NT2/D1 (cell line): ENCODE measurements around the gene TFF1.

Experiments used
- DNase-seq: peaks from one replicate; pipeline ENCODE4 v3.0.0-alpha.2; 2011; ENCODE audit warnings: low read depth, low spot score
- H3K27me3 ChIP-seq: 2 replicates; pipeline ENCODE4 v1.6.0; 2011; ENCODE audit warnings: mild to moderate bottlenecking; ENCODE audit not compliant: insufficient read length, insufficient read depth
- H3K36me3 ChIP-seq: 2 replicates; pipeline ENCODE4 v1.6.1; 2011; ENCODE audit warnings: mild to moderate bottlenecking, low read length, mixed read lengths; ENCODE audit not compliant: insufficient read depth, insufficient read length
- H3K4me1 ChIP-seq: 2 replicates; pipeline ENCODE4 v1.5.1; 2011; ENCODE audit not compliant: insufficient read depth, insufficient read length
- H3K4me3 ChIP-seq: 2 replicates; pipeline ENCODE4 v1.5.1; 2011; ENCODE audit warnings: low read depth; ENCODE audit not compliant: insufficient read length
- H3K9ac ChIP-seq: 2 replicates; pipeline ENCODE4 v1.6.0; 2011; ENCODE audit warnings: low read depth; ENCODE audit not compliant: insufficient read length
- H3K9me3 ChIP-seq: 2 replicates; pipeline ENCODE4 v1.5.1; 2011; ENCODE audit warnings: mild to moderate bottlenecking, low read length; ENCODE audit not compliant: insufficient read depth
- SUZ12 ChIP-seq: IDR thresholded peaks from 2 replicates; pipeline ENCODE4 v1.6.1; 2011; ENCODE audit not compliant: insufficient read length, insufficient read depth; ENCODE audit errors: extremely low read depth
- YY1 ChIP-seq: IDR thresholded peaks from 2 replicates; pipeline ENCODE4 v1.6.1; 2011; ENCODE audit not compliant: insufficient read length, insufficient read depth
- ZNF274 ChIP-seq: IDR thresholded peaks from 2 replicates; pipeline ENCODE4 v1.6.1; 2011; ENCODE audit warnings: mild to moderate bottlenecking, low read depth, low read length

TFF1 gene

GRCh38 chr21:42314616-42315295 lies 51.6 kb downstream of the TFF1 start:
- Histone ChIP-seq H3K36me3 (no peaks in the 10 kb centered on the region), H3K4me3 (no peak overlapping the region), H3K27me3 (peaks cover 3% of the 10 kb centered on the region), H3K9ac (peak overlapping the region; percentile 25), H3K9me3 (no peaks in the 10 kb centered on the region), H3K4me1 (peaks cover 64% of the 10 kb centered on the region)
- TF ChIP-seq YY1 (no peak), SUZ12 (no peak), ZNF274 (no peak)
- no peak for DNase-seq

GRCh38 chr21:42313501-42313969 lies 52.8 kb downstream of the TFF1 start:
- peak; percentile 75 for DNase-seq
- no peak overlapping the region for H3K4me3 ChIP-seq
- no peaks in the 10 kb centered on the region for H3K9me3 ChIP-seq
- TF ChIP-seq ZNF274 (no peak), SUZ12 (no peak), YY1 (no peak)
- no peaks in the 10 kb centered on the region for H3K36me3 ChIP-seq
- H3K9ac ChIP-seq, result peak overlapping the region; percentile 34
- H3K4me1 ChIP-seq, result peaks cover 64% of the 10 kb centered on the region
- peaks cover 3% of the 10 kb centered on the region for H3K27me3 ChIP-seq

- no peak overlapping the region for H3K4me3 ChIP-seq
- H3K9ac ChIP-seq, result no peak overlapping the region
- no peak for DNase-seq
- H3K27me3 ChIP-seq, result peaks cover 3% of the 10 kb centered on the region
- peaks cover 57% of the 10 kb centered on the region for H3K4me1 ChIP-seq
- TF ChIP-seq YY1 (no peak), ZNF274 (no peak)
- H3K36me3 ChIP-seq, result no peaks in the 10 kb centered on the region
- no peaks in the 10 kb centered on the region for H3K9me3 ChIP-seq
Observed at GRCh38 chr21:42312626-42313104, 53.7 kb downstream of the TFF1 start.
